ENCODE measurements around the gene LRRK1. TPM values are rescaled to one million over a fixed set of nuclear protein-coding genes. Genes with fewer than 3 reads are reported as not detected.

Gene LRRK1
- 8.5 and 10.9 TPM in 2 replicates for total RNA-seq

GRCh38 chr15:100918690-100919480 is at the start of gene LRRK1:
TSS of gene LRRK1 (plus strand) at chr15:100919357. CDS start at chr15:100924633, 5,276 bp downstream.

GRCh38 chr15:100879464-100880138 is 39.6 kb upstream of the LRRK1 start, which contains the start of gene ALDH1A3:
TSS of gene ALDH1A3 (plus strand) at chr15:100879831. CDS start at chr15:100879908, 77 bp downstream.

Other genes starting within 250 kb of the LRRK1 start
- gene ALDH1A3, start 39.5 kb upstream of the LRRK1 start, total RNA-seq = 47.1 and 277 TPM in 2 replicates

Measured in aortic smooth muscle cell (primary cell).